ENCODE measurements around the gene RIPK1. TPM values are rescaled to one million over a fixed set of nuclear protein-coding genes. Genes with fewer than 3 reads are reported as not detected.
A peak's percentile ranks its signal among the peaks of the same experiment; 100 is the strongest.

The RIPK1 gene
- polyA plus RNA-seq, 2 of the 4 experiments (the other 2 are of a cell fraction): 10.6 to 14.3 TPM

- TF ChIP-seq PHF8 (IDR thresholded peaks at IDR 0.05; ENCODE audit: borderline replicate concordance, low read depth) (no peak), REST (IDR thresholded peaks at IDR 0.05) (no peak), ELK1 (IDR thresholded peaks at IDR 0.05; ENCODE audit: low read depth, low read length) (no peak), FOSB (CRISPR knock-in tag; IDR thresholded peaks at IDR 0.05) (no peak), BCL3 (IDR thresholded peaks at IDR 0.05) (no peak), E2F6 (IDR thresholded peaks at IDR 0.05; ENCODE audit: borderline replicate concordance, low read depth) (peak; percentile 95), EHMT2 (IDR thresholded peaks at IDR 0.05; ENCODE audit: low read depth) (no peak), MYC (IDR thresholded peaks at IDR 0.05; ENCODE audit: borderline replicate concordance, low read length) (no peak), EP300 (IDR thresholded peaks at IDR 0.05) (no peak), NR3C1 (IDR thresholded peaks at IDR 0.05) (no peak), RNF2 (IDR thresholded peaks at IDR 0.05; ENCODE audit: borderline replicate concordance, low read depth) (no peak), CBX2 (IDR thresholded peaks at IDR 0.05; ENCODE audit: borderline replicate concordance, low read depth) (no peak), MAZ (IDR thresholded peaks at IDR 0.05; ENCODE audit: borderline replicate concordance, low read depth, low read length) (no peak), RCOR1 (IDR thresholded peaks at IDR 0.05; ENCODE audit: low read depth, low read length) (no peak), HMGXB4 (CRISPR knock-in tag; IDR thresholded peaks at IDR 0.05; ENCODE audit: borderline replicate concordance) (no peak), GATA3 (IDR thresholded peaks at IDR 0.05; ENCODE audit: borderline replicate concordance) (no peak)
These were observed 44.4 kb upstream of the RIPK1 start (continued) for GRCh38 chr6:3023663-3024483.
